GM18502 (cell line): ENCODE data around the gene BACH2.

ENCODE experiments used
- ATAC-seq: cut with Tn5 transposase; IDR thresholded peaks from one replicate; pipeline ENCODE4 v1.9.1; 2021; ENCODE audit warnings: mild to moderate bottlenecking; ENCODE audit not compliant: unreplicated experiment, poor library complexity

The BACH2 gene

DNA sequence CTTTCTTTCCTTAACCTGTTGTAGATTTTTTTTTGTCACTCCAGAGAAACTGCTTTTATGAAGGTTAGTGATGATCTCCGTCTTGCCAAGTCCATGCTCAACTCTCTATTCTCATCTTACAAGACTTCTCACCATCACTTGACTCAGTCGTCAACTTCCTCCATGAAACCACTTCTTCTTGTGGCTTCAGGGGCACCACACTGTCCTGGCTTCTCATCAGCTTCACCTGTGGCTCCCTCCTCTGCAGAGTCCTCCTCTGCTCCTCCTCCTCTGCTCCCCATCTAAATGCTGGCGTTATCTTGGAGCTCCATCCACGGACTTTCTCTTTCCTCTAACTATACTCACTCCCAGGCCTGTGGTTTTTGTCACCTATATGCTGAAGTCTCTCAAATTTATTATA is 187.5 kb downstream of the BACH2 start:
- ATAC-seq = no peak

DNA sequence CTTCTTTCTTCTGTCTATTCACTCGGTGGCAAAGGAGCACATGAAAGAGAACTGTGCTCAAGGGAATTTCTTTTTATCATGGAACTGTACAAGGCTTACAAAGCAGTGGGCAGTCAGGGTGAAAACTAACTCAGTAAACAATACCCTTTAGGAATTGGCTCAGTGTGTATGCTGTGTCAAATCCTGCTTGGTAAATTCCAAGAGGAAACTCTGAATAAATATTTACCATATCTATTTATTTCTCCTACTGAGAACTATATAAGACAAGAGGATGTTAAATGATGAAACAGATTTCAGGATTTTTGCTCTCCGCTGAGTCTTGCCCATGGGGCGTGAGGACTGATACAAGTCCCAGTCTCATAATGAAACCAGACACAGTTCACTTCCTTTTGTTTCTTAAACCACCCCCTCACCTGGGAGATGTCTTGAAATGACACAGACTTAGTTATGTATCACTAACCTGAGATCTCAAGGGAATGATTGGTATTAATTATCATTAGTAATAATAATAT is 188.8 kb downstream of the BACH2 start:
- peak; percentile 93 for ATAC-seq

DNA sequence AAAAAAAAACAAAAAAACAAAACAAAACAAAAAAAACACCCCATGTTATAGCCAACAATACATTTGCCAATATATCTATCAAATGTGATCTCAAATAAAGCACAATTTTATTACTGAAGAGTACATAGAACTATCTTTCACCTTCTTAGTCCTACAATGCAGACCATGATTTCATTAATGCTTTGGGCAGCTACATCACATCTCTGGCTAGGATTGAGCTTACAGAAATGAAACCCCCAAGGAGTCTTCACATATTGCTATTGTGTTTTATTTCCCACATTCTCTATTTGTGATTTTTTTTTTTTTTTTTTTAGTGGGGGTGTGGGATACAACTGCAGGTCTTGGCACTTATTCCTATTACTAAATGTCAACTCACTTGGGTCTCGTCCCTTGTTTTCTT is 189.3 kb downstream of the BACH2 start:
- no peak for ATAC-seq

- no peak for ATAC-seq
Observed at GRCh38 chr6:90106449-90106848, 190.2 kb downstream of the BACH2 start.

- no peak for ATAC-seq
Observed at GRCh38 chr6:90105506-90106170, 191.0 kb downstream of the BACH2 start.

GRCh38 chr6:90103056-90103800 is 193.4 kb downstream of the BACH2 start:
- peak; percentile 77 for ATAC-seq

DNA sequence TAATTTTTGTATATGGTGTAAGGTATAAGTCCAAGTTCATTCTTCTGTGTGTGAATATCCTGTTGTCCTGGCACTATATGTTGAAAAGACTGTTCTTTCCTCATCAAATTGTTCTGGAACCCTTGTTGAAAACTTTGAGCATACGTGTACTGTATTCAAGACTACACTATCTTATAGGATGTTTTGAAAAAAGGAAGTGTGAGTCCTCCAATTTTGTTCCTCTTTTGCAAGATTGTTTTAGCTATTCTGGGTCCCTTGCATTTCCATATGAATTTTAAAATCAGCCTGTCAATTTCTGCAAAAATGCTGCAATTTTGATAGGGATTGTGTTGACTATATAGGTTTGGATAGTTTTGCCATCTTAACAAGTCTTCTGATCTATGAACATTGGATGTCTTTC is 195.2 kb downstream of the BACH2 start:
- ATAC-seq = no peak

- ATAC-seq = no peak
Observed at GRCh38 chr6:90100059-90100665, 196.5 kb downstream of the BACH2 start.

- ATAC-seq = no peak
Observed at GRCh38 chr6:90098627-90099026, 198.0 kb downstream of the BACH2 start.

- ATAC-seq = no peak
Observed at GRCh38 chr6:90098001-90098531, 198.6 kb downstream of the BACH2 start.

GRCh38 chr6:90097356-90097755 is 199.3 kb downstream of the BACH2 start:
- ATAC-seq = no peak

GRCh38 chr6:90096818-90097217 is 199.8 kb downstream of the BACH2 start:
- no peak for ATAC-seq

DNA sequence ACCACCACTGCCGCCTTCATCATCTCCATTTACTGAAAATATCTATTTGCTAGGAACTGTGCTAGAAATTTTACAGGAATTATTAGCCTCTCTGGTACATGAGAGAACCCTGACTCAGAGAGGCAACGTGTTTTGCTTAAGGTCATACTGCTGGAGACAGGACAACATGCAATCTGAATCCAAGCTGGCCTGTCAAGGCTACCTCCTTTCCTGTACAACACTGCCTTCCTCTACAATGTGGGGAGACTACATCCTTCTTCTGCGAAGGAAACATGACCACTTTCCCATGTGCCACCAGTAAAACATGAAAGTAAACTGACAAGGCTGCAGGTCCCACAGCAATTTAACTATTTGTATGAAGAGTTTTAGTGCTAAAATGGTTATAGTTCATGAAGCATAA is 200.9 kb downstream of the BACH2 start:
- no peak for ATAC-seq

DNA sequence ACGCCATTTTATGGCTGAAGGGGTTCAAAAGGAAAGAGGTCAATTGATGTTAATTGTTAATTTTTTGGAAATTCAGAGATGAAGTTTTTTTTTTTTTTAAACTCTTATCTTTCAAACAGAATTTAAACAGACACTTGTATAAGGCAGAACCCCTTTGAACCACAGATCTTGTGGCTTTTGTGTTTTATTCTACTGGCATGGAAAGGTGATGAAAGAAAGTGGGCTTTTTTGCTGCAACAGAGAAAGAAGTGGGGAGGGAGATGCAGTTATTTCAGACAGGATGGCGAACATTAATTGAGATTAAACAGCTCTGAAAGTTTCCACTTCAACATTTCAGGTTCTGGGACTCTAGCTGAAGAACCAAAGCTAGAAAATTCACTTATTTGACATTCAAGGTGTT is 201.5 kb downstream of the BACH2 start:
- no peak for ATAC-seq

- no peak for ATAC-seq
Observed at GRCh38 chr6:90093558-90094073, 203.0 kb downstream of the BACH2 start.

DNA sequence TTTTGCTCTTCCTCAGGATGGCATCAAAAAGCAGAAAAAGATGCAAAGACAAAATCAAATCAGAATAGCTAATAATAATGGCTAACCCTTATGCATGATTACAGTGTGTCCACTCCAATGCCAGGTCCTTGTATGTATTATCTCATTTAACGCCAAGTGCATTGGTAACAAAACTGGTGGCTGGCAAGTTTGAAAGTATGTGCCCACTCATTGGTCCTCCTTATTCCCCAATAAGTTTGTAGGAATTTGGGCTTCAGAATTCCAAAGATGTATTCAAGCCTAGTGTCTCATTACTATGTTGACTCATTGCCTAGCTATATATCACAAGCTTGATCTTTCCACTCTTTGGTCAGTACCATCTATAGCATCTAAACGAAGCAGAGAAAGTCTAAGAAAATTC is 205.8 kb downstream of the BACH2 start:
- ATAC-seq = no peak

DNA sequence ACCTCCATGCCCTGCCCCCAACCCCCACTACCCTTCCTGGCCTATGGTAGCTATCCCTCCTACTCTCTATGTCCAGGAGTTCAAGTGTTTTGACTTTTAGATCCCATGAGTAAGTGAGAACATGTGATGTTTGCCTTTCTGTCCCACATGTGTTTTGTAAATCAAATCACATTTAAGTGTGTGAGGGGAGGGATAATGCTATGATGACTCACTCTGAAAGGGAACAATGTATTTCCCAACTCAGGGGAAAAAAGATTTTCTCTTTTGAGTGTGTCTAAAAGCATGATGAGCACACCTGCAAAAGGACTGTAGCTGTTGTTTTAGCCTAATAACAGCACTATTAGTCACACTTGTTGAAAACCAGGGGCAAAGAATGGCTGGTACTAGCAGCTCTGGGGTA is 208.6 kb downstream of the BACH2 start:
- no peak for ATAC-seq

- ATAC-seq = no peak
Observed at GRCh38 chr6:90087106-90087833, 209.4 kb downstream of the BACH2 start.

DNA sequence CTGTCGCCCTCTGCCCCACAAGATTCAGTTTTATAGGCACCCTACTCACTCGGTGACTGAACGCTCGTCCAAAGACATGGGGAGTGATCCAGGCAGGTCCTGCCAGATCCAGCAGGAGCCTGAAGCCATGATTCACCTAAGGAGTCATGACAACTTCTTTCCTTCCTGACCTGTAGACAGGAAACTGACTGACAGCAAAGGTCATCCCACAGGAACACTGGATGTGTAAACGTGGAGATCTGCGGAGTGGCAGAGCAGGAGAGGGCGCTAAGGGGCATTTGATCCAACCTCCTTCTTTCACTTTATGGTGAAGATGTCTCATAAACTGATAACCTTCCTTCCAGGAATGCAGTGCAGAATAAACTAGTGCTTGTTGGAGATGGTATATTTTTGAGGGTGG is 210.1 kb downstream of the BACH2 start:
- ATAC-seq = no peak

- peak; percentile 71 for ATAC-seq
Observed at GRCh38 chr6:90083891-90084290, 212.8 kb downstream of the BACH2 start.
